IMR-90 (cell line): ENCODE results near the gene SLC35F3. TPM values are rescaled to one million over a fixed set of nuclear protein-coding genes. Genes with fewer than 3 reads are reported as not detected.

Source experiments
- ATAC-seq: fragments of 200-7000 bp; cut with Tn5 transposase; 2 replicates; pipeline ENCODE4 v1.9.1; 2020; ENCODE audit warnings: low read depth, mild to moderate bottlenecking, moderate library complexity
- BruUV-seq: library from RNA; stranded (reverse); fragments of 400-500 nt; replicated peaks from 2 replicates; lab custom pipeline; 2021; lab: Mats Ljungman, UMichigan
- CTCF ChIA-PET: fragments of 300-600 bp; formaldehyde crosslinking; extraction: SDS; loops from one replicate; lab custom pipeline; 2021; ENCODE audit warnings: antibody characterized with exemption; lab: Yijun Ruan, JAX
- POLR2A ChIA-PET: fragments of 300-600 bp; sonication (Branson Sonifier 250); formaldehyde crosslinking; loops from one replicate; lab custom pipeline; 2022; ENCODE audit warnings: antibody characterized with exemption; ENCODE audit not compliant: unreplicated experiment; lab: Charles Lee
- DNase-seq: peaks from one replicate; pipeline ENCODE4 v3.0.0; 2013
- H2AFZ ChIP-seq: replicated peaks from 2 replicates; pipeline ENCODE3; 2013; ENCODE audit warnings: low read length, mild to moderate bottlenecking; ENCODE audit not compliant: poor library complexity
- H2AK5ac ChIP-seq: 2 replicates; pipeline ENCODE4 v1.6.1; 2013; ENCODE audit warnings: low read depth, low read length, inconsistent platforms
- H2AK9ac ChIP-seq: replicated peaks from 2 replicates; pipeline ENCODE3; 2013; ENCODE audit warnings: mild to moderate bottlenecking, low read depth, low read length, moderate library complexity; ENCODE audit not compliant: poor library complexity
- H2BK120ac ChIP-seq: 2 replicates; pipeline ENCODE4 v1.6.1; 2013; ENCODE audit warnings: low read depth, low read length, inconsistent platforms
- H2BK15ac ChIP-seq: 3 replicates; pipeline ENCODE4 v1.6.1; 2013; ENCODE audit warnings: low read depth, low read length, inconsistent platforms
- H2BK20ac ChIP-seq: 2 replicates; pipeline ENCODE4 v1.6.1; 2013; ENCODE audit warnings: low read depth, mild to moderate bottlenecking, inconsistent platforms, low read length, moderate library complexity
- H2BK5ac ChIP-seq: 2 replicates; pipeline ENCODE4 v1.6.1; 2013; ENCODE audit warnings: mild to moderate bottlenecking, low read depth, low read length, inconsistent platforms; ENCODE audit not compliant: poor library complexity, severe bottlenecking
- H3K14ac ChIP-seq: replicated peaks from 2 replicates; pipeline ENCODE4 v1.6.1; 2013; ENCODE audit warnings: low read depth, low read length, inconsistent platforms
- H3K18ac ChIP-seq: 2 replicates; pipeline ENCODE4 v1.6.1; 2013; ENCODE audit warnings: low read depth, low read length, control low read depth
- H3K23ac ChIP-seq: 2 replicates; pipeline ENCODE4 v1.6.1; 2013; ENCODE audit warnings: low read depth, low read length, inconsistent platforms
- H3K27ac ChIP-seq: 2 replicates; pipeline ENCODE4 v1.5.1; 2013; ENCODE audit warnings: mild to moderate bottlenecking, control low read depth, low read length; ENCODE audit not compliant: insufficient read depth
- H3K27me3 ChIP-seq: 2 replicates; pipeline ENCODE4 v1.6.1; 2013; ENCODE audit warnings: low read length; ENCODE audit not compliant: control insufficient read depth, insufficient read depth
- H3K36me3 ChIP-seq: 2 replicates; pipeline ENCODE4 v1.6.1; 2013; ENCODE audit warnings: low read length, mixed read lengths; ENCODE audit not compliant: control insufficient read depth, insufficient read depth
- H3K4ac ChIP-seq: 2 replicates; pipeline ENCODE4 v1.6.1; 2013; ENCODE audit warnings: low read depth, low read length, inconsistent platforms
- H3K4me1 ChIP-seq: 2 replicates; pipeline ENCODE4 v1.6.1; 2013; ENCODE audit warnings: low read length, mixed read lengths; ENCODE audit not compliant: control insufficient read depth, insufficient read depth
- H3K4me2 ChIP-seq: 2 replicates; pipeline ENCODE4 v1.6.1; 2013; ENCODE audit warnings: low read depth, mild to moderate bottlenecking, control low read depth, low read length, moderate library complexity
- H3K4me3 ChIP-seq: 2 replicates; pipeline ENCODE4 v1.5.1; 2013; ENCODE audit warnings: low read depth, mild to moderate bottlenecking, control low read depth, low read length, moderate library complexity; ENCODE audit not compliant: insufficient read depth
- H3K56ac ChIP-seq: 2 replicates; pipeline ENCODE4 v1.6.1; 2013; ENCODE audit warnings: low read length, inconsistent platforms; ENCODE audit not compliant: insufficient read depth; ENCODE audit errors: extremely low read depth
- H3K79me1 ChIP-seq, 2 experiments: 2 replicates each; pipeline ENCODE4 v1.6.1; 2013; ENCODE audit warnings: low read length in 2 of 2, inconsistent platforms in 1 of 2, low read depth in 1 of 2
- H3K9ac ChIP-seq: 2 replicates; pipeline ENCODE4 v1.6.1; 2013; ENCODE audit warnings: low read depth, low read length, control low read depth
- H3K9me1 ChIP-seq: 2 replicates; pipeline ENCODE4 v1.6.1; 2013; ENCODE audit warnings: low read length, inconsistent platforms; ENCODE audit not compliant: insufficient read depth
- H3K9me3 ChIP-seq: 2 replicates; pipeline ENCODE4 v1.6.1; 2013; ENCODE audit warnings: low read length; ENCODE audit not compliant: control insufficient read depth, insufficient read depth
- H4K20me1 ChIP-seq: 2 replicates; pipeline ENCODE4 v1.6.1; 2013; ENCODE audit warnings: low read length, inconsistent platforms; ENCODE audit not compliant: insufficient read depth
- H4K5ac ChIP-seq: 2 replicates; pipeline ENCODE4 v1.6.1; 2013; ENCODE audit warnings: mild to moderate bottlenecking, low read depth, low read length, control low read depth
- H4K8ac ChIP-seq, 2 experiments: 2 replicates each; pipeline ENCODE4 v1.6.1; 2013; ENCODE audit warnings: low read depth in 2 of 2, low read length in 2 of 2, control low read depth in 1 of 2, inconsistent platforms in 1 of 2
- H4K91ac ChIP-seq: 2 replicates; pipeline ENCODE4 v1.6.1; 2013; ENCODE audit warnings: low read depth, low read length, inconsistent platforms; ENCODE audit not compliant: insufficient read depth
- BHLHE40 ChIP-seq: fragments of 150-350 bp; IDR thresholded peaks from 2 replicates; pipeline ENCODE4 v1.6.1; 2016; ENCODE audit warnings: mild to moderate bottlenecking, low read depth, low read length
- FOS ChIP-seq: fragments of 150-350 bp; IDR thresholded peaks from 2 replicates; pipeline ENCODE4 v1.6.1; 2016; ENCODE audit warnings: low read depth, low read length
- MAZ ChIP-seq: IDR thresholded peaks from 2 replicates; pipeline ENCODE4 v1.6.1; 2012; ENCODE audit warnings: low read depth, mild to moderate bottlenecking, low read length, improper control_type of control experiment, moderate library complexity, borderline replicate concordance
- MXI1 ChIP-seq: IDR thresholded peaks from 2 replicates; pipeline ENCODE4 v1.6.1; 2012; ENCODE audit warnings: low read depth, mild to moderate bottlenecking, low read length, moderate library complexity, borderline replicate concordance
- NFE2L2 ChIP-seq: fragments of 150-350 bp; IDR thresholded peaks from 2 replicates; pipeline ENCODE4 v1.6.1; 2016; ENCODE audit warnings: low read depth, mild to moderate bottlenecking, low read length
- POLR2A ChIP-seq: IDR thresholded peaks from 2 replicates; pipeline ENCODE4 v1.6.1; 2012; ENCODE audit warnings: mild to moderate bottlenecking, low read depth, low read length
- RAD21 ChIP-seq: IDR thresholded peaks from 2 replicates; pipeline ENCODE4 v1.6.1; 2012; ENCODE audit warnings: low read length, improper control_type of control experiment
- RFX5 ChIP-seq: IDR thresholded peaks from 2 replicates; pipeline ENCODE4 v1.8.0; 2012; ENCODE audit warnings: low read depth, mild to moderate bottlenecking, low read length, moderate library complexity
- SMC3 ChIP-seq: fragments of 150-350 bp; IDR thresholded peaks from 2 replicates; pipeline ENCODE4 v1.6.1; 2016; ENCODE audit warnings: low read depth, mild to moderate bottlenecking, antibody characterized with exemption, low read length, moderate library complexity
- USF2 ChIP-seq: fragments of 150-350 bp; IDR thresholded peaks from 2 replicates; pipeline ENCODE4 v1.6.1; 2017; ENCODE audit warnings: mild to moderate bottlenecking, antibody characterized with exemption, low read length, low read depth
- WGBS, 2 experiments: methylation state at CpG; one replicate each; pipeline versions ENCODE4 v1.1.5 to v1.1.7; 2013; ENCODE audit warnings: missing lambda C conversion rate in 2 of 2; ENCODE audit not compliant: insufficient read length in 1 of 2; ENCODE audit errors: extremely low coverage in 2 of 2; 5-methylcytosine and 5-hydroxymethylcytosine counted together
- dilution Hi-C: fragments of 300-500 bp; cut with HindIII; formaldehyde crosslinking; loops from one replicate; pipeline ENCODE4 v1.14.3; 2018; ENCODE audit warnings: low sequenced_read_pairs; ENCODE audit not compliant: unreplicated experiment
- in situ Hi-C: fragments of 300-500 bp; cut with MboI; formaldehyde crosslinking; loops from 3 replicates; pipeline ENCODE4 v1.14.3; 2019; ENCODE audit warnings: low sequenced_read_pairs, inconsistent platforms, mixed read lengths
- intact Hi-C: fragments of 100-400 bp; cut with micrococcal nuclease; formaldehyde crosslinking; loops from 2 replicates; pipeline ENCODE4 v1.10.0; 2022
- polyA plus RNA-seq, 3 experiments: library from polyadenylated mRNA; depleted of rRNA; stranded (reverse); fragments of >200 nt; gene quantifications; 2 replicates each; pipeline ENCODE4 v1.2.3, GENCODE V29; 2012; ENCODE audit warnings: low replicate concordance in 1 of 3
- total RNA-seq: library from RNA; depleted of rRNA; stranded (reverse); fragments of >200 nt; gene quantifications from 2 replicates; pipeline ENCODE4 v1.2.3, GENCODE V29; 2012

The SLC35F3 gene
- total and polyA plus RNA-seq, 2 of the 4 experiments (the other 2 are of a cell fraction): under 0.01 to 0.17 TPM

- H4K5ac ChIP-seq: no peak overlapping the region
- H3K27me3 ChIP-seq: no peaks in the 10 kb centered on the region
- no peak overlapping the region for H2BK5ac ChIP-seq
- no peaks in the 10 kb centered on the region for H3K79me1 ChIP-seq
- H3K9ac ChIP-seq: no peak overlapping the region
- no peaks in the 10 kb centered on the region for H3K36me3 ChIP-seq
- CTCF ChIA-PET: no interaction called here
- no peak overlapping the region for H2BK15ac ChIP-seq
- H4K91ac ChIP-seq: no peak overlapping the region
- no peaks in the 10 kb centered on the region for H3K9me1 ChIP-seq
- ATAC-seq (no peak), DNase-seq (no peak)
- no peak for TF ChIP-seq RFX5
- no peak for TF ChIP-seq USF2
- no peak for TF ChIP-seq NFE2L2
- no peak for TF ChIP-seq POLR2A
- no peak for TF ChIP-seq RAD21
- TF ChIP-seq MAZ: no peak
- no peak for TF ChIP-seq BHLHE40
- TF ChIP-seq FOS: no peak
- TF ChIP-seq SMC3: no peak
- no peak for TF ChIP-seq MXI1
- no peak overlapping the region for H3K4ac ChIP-seq
- no peak overlapping the region for H3K56ac ChIP-seq
- POLR2A ChIA-PET: no interaction called here
- H3K4me2 ChIP-seq: no peak overlapping the region
- no peak overlapping the region for H3K14ac ChIP-seq
- H3K18ac ChIP-seq: no peak overlapping the region
- WGBS, 2 experiments: no CpG with 5 or more reads among the region's 4 CpGs
- H3K27ac ChIP-seq: no peak overlapping the region
- no peak overlapping the region for H2BK120ac ChIP-seq
- H2AK5ac ChIP-seq: no peak overlapping the region
- H2AFZ ChIP-seq: no peak overlapping the region
- H3K4me1 ChIP-seq: no peaks in the 10 kb centered on the region
- dilution Hi-C loops (no loop called here), in situ Hi-C loops (no loop called here), intact Hi-C loops (no loop called here)
- no TSS peak for BruUV-seq
- H4K8ac ChIP-seq: no peak overlapping the region
- no peaks in the 10 kb centered on the region for H3K9me3 ChIP-seq
- H2AK9ac ChIP-seq: no peak overlapping the region
- H2BK20ac ChIP-seq: no peak overlapping the region
- H3K4me3 ChIP-seq: no peak overlapping the region
- H4K20me1 ChIP-seq: no peaks in the 10 kb centered on the region
- no peak overlapping the region for H3K23ac ChIP-seq
These were observed 392.0 kb downstream of the SLC35F3 start for GRCh38 chr1:234296496-234296895.
